Activated naive CD4-positive, alpha-beta T cell treated with anti-CD3 and anti-CD28 coated beads, Interleukin-2, amount 50 U/mL, for 72 hours (primary cell): ENCODE data around the gene RAB20. TPM values are rescaled to one million over a fixed set of nuclear protein-coding genes. Genes with fewer than 3 reads are reported as not detected.

Experiments used
- ATAC-seq, 2 donors: fragments of 150-1000 bp; cut with Tn5 transposase; 2 replicates each; pipeline ENCODE4 v1.10.0; 2021; ENCODE audit warnings: mild to moderate bottlenecking in 2 of 2, moderate library complexity in 2 of 2
- DNase-seq, 2 donors: peaks; one replicate each; pipeline ENCODE4 v3.0.0; 2021 to 2022; ENCODE audit warnings: low spot score in 2 of 2
- H3K27ac Mint-ChIP-seq, 2 donors: one replicate each; pipeline ENCODE4 v1.8.0; 2022; ENCODE audit warnings: mild to moderate bottlenecking in 2 of 2, mixed read lengths in 2 of 2
- H3K36me3 Mint-ChIP-seq, 2 donors: one replicate each; pipeline ENCODE4 v1.8.0; 2022; ENCODE audit warnings: mixed read lengths in 2 of 2
- H3K9me3 Mint-ChIP-seq, 2 donors: one replicate each; pipeline ENCODE4 v1.8.0; 2022; ENCODE audit warnings: mixed read lengths in 2 of 2
- total RNA-seq, 2 donors: library from RNA; stranded (reverse); gene quantifications; one replicate each; pipeline ENCODE4 v1.2.3, GENCODE V29; 2022

Gene RAB20
- total RNA-seq, 2 donors from 2014 or later = 0.30 to 18.5 TPM

GRCh38 chr13:110562036-110562597, 595 bp upstream of the RAB20 start:
- no peak overlapping the region for H3K27ac Mint-ChIP-seq
- ATAC-seq = no peak

GRCh38 chr13:110560601-110561343, 750 bp downstream of the RAB20 start:
- DNase-seq (no peak), ATAC-seq (peak in 1 of 2 donors; percentile 15)
- peaks cover 0 to 14% of the 10 kb centered on the region in 2 donors for H3K36me3 Mint-ChIP-seq
- no peak overlapping the region for H3K27ac Mint-ChIP-seq
- H3K9me3 Mint-ChIP-seq = no peaks in the 10 kb centered on the region

More at GRCh38 chr13:110562036-110562597, 595 bp upstream of the RAB20 start:
- no peak for DNase-seq
- H3K36me3 Mint-ChIP-seq = peaks cover 0 to 9% of the 10 kb centered on the region in 2 donors
- H3K9me3 Mint-ChIP-seq = no peaks in the 10 kb centered on the region

GRCh38 chr13:110559986-110560385, 1.5 kb downstream of the RAB20 start:
- H3K27ac Mint-ChIP-seq = no peak overlapping the region
- no peaks in the 10 kb centered on the region for H3K9me3 Mint-ChIP-seq
- ATAC-seq (no peak), DNase-seq (no peak)
- peaks cover 0 to 14% of the 10 kb centered on the region in 2 donors for H3K36me3 Mint-ChIP-seq

- Mint-ChIP-seq H3K27ac (no peak overlapping the region), H3K36me3 (peaks cover 0 to 14% of the 10 kb centered on the region in 2 donors), H3K9me3 (no peaks in the 10 kb centered on the region)
- DNase-seq (no peak), ATAC-seq (no peak)
These were observed 2.0 kb downstream of the RAB20 start for GRCh38 chr13:110559429-110559943.

- H3K27ac Mint-ChIP-seq = no peak overlapping the region
- ATAC-seq (no peak), DNase-seq (no peak)
- peaks cover 0 to 14% of the 10 kb centered on the region in 2 donors for H3K36me3 Mint-ChIP-seq
- H3K9me3 Mint-ChIP-seq = no peaks in the 10 kb centered on the region
These were observed 3.8 kb downstream of the RAB20 start for GRCh38 chr13:110557610-110558305.

GRCh38 chr13:110557082-110557481, 4.4 kb downstream of the RAB20 start:
- DNase-seq = no peak
- peak overlapping the region in 1 of 2 donors; percentile 5 for H3K27ac Mint-ChIP-seq
- no peak for ATAC-seq
- H3K36me3 Mint-ChIP-seq = peaks cover 0 to 13% of the 10 kb centered on the region in 2 donors
- H3K9me3 Mint-ChIP-seq = no peaks in the 10 kb centered on the region

- Mint-ChIP-seq H3K36me3 (peaks cover 0 to 9% of the 10 kb centered on the region in 2 donors), H3K9me3 (no peaks in the 10 kb centered on the region), H3K27ac (peak overlapping the region in 1 of 2 donors; percentile 29)
- DNase-seq (no peak), ATAC-seq (no peak)
These were observed 5.3 kb downstream of the RAB20 start for GRCh38 chr13:110556224-110556606.

GRCh38 chr13:110555601-110556223, 5.8 kb downstream of the RAB20 start:
- peaks cover 0 to 9% of the 10 kb centered on the region in 2 donors for H3K36me3 Mint-ChIP-seq

GRCh38 chr13:110554946-110555345, 6.6 kb downstream of the RAB20 start:
- ATAC-seq (no peak), DNase-seq (no peak)
- Mint-ChIP-seq H3K27ac (no peak overlapping the region), H3K9me3 (no peaks in the 10 kb centered on the region), H3K36me3 (peaks cover 0 to 9% of the 10 kb centered on the region in 2 donors)

More at GRCh38 chr13:110555601-110556223, 5.8 kb downstream of the RAB20 start:
- peak overlapping the region in 1 of 2 donors; percentile 29 for H3K27ac Mint-ChIP-seq
- DNase-seq (no peak), ATAC-seq (no peak)
- no peaks in the 10 kb centered on the region for H3K9me3 Mint-ChIP-seq

- H3K27ac Mint-ChIP-seq = no peak overlapping the region
These were observed 7.2 kb downstream of the RAB20 start for GRCh38 chr13:110554227-110554836.

GRCh38 chr13:110553417-110553816, 8.1 kb downstream of the RAB20 start:
- peaks cover 0 to 9% of the 10 kb centered on the region in 2 donors for H3K36me3 Mint-ChIP-seq
- H3K9me3 Mint-ChIP-seq = no peaks in the 10 kb centered on the region
- DNase-seq = no peak
- H3K27ac Mint-ChIP-seq = no peak overlapping the region
- no peak for ATAC-seq

More at GRCh38 chr13:110554227-110554836, 7.2 kb downstream of the RAB20 start:
- peaks cover 0 to 9% of the 10 kb centered on the region in 2 donors for H3K36me3 Mint-ChIP-seq
- DNase-seq (no peak), ATAC-seq (no peak)
- no peaks in the 10 kb centered on the region for H3K9me3 Mint-ChIP-seq

- H3K9me3 Mint-ChIP-seq = no peaks in the 10 kb centered on the region
- DNase-seq (no peak), ATAC-seq (no peak)
- peaks cover 0 to 9% of the 10 kb centered on the region in 2 donors for H3K36me3 Mint-ChIP-seq
- no peak overlapping the region for H3K27ac Mint-ChIP-seq
These were observed 8.8 kb downstream of the RAB20 start for GRCh38 chr13:110552767-110553166.

GRCh38 chr13:110551284-110551683, 10.2 kb downstream of the RAB20 start:
- Mint-ChIP-seq H3K36me3 (no peaks in the 10 kb centered on the region), H3K9me3 (no peaks in the 10 kb centered on the region), H3K27ac (no peak overlapping the region)
- ATAC-seq = no peak
- no peak for DNase-seq

GRCh38 chr13:110549795-110550160, 11.7 kb downstream of the RAB20 start:
- ATAC-seq (no peak), DNase-seq (no peak)
- H3K9me3 Mint-ChIP-seq = no peaks in the 10 kb centered on the region
- no peaks in the 10 kb centered on the region for H3K36me3 Mint-ChIP-seq
- no peak overlapping the region for H3K27ac Mint-ChIP-seq

GRCh38 chr13:110548891-110549794, 12.4 kb downstream of the RAB20 start:
- ATAC-seq (no peak), DNase-seq (no peak)
- Mint-ChIP-seq H3K9me3 (no peaks in the 10 kb centered on the region), H3K36me3 (no peaks in the 10 kb centered on the region), H3K27ac (no peak overlapping the region)
